Liver (tissue), 3 donors: Measurements from ENCODE around the gene NR6A1.

Source experiments
- CTCF ChIP-seq: fragments of 150-350 bp; IDR thresholded peaks from 2 replicates; pipeline ENCODE4 v1.5.1; 2017; ENCODE audit warnings: improper control_type of control experiment, low read depth, low read length; ENCODE audit not compliant: missing input control
- FOXA1 ChIP-seq: IDR thresholded peaks from 2 replicates; pipeline ENCODE4 v1.6.1; 2016; ENCODE audit warnings: antibody characterized with exemption
- HNF4G ChIP-seq: IDR thresholded peaks from 2 replicates; pipeline ENCODE4 v1.6.1; 2016; ENCODE audit warnings: antibody characterized with exemption
- NR2F2 ChIP-seq: IDR thresholded peaks from 2 replicates; pipeline ENCODE4 v1.6.1; 2016; ENCODE audit warnings: antibody characterized with exemption
- RAD21 ChIP-seq, 2 donors: IDR thresholded peaks; 2 replicates each; pipeline ENCODE4 v1.6.1; 2016; ENCODE audit warnings: antibody characterized with exemption in 2 of 2, mild to moderate bottlenecking in 2 of 2
- YY1 ChIP-seq: IDR thresholded peaks from 2 replicates; pipeline ENCODE4 v1.6.1; 2016; ENCODE audit warnings: antibody characterized with exemption, mild to moderate bottlenecking
- donor health status: healthy.
- donor health status: healthy.

GRCh38 chr9:124660341-124660801 lies 110.7 kb downstream of the NR6A1 start:
- TF ChIP-seq CTCF (no peak), NR2F2 (no peak), FOXA1 (no peak), HNF4G (no peak), RAD21 (IDR thresholded peaks at IDR 0.05) (no peak), YY1 (peak; percentile 31)
